Fibroblast of lung (primary cell): ENCODE results near the gene ALOX12.
"Not testable (repeated sequence)": the region's sequence is repeated elsewhere in the genome, so short reads cannot be mapped to it uniquely, and the experiment has no call there.

Experiments used
- CTCF ChIP-seq, 2 donors: IDR thresholded peaks in 1 of 2; conservative IDR thresholded peaks in 1 of 2; 1 replicate in 1 of 2; 2 replicates in 1 of 2; pipeline ENCODE4 v1.5.1; 2011 to 2012; ENCODE audit warnings: low read length in 2 of 2, control low read depth in 1 of 2, inconsistent platforms in 1 of 2, low read depth in 1 of 2, mild to moderate bottlenecking in 1 of 2
- EZH2 ChIP-seq: IDR thresholded peaks from 2 replicates; pipeline ENCODE4 v1.5.1; 2012; ENCODE audit warnings: low read length, control low read depth, mild to moderate bottlenecking; ENCODE audit errors: missing control alignments

GRCh38 chr17:6950938-6951337 lies 44.9 kb upstream of the ALOX12 start:
- not testable (repeated sequence) for TF ChIP-seq CTCF (conservative IDR thresholded peaks at IDR 0.05 in 1 of 2, IDR thresholded peaks at IDR 0.05 in 1 of 2; ENCODE audit: low read depth in 1 of 2, low read length in 2 of 2); EZH2
